Measurements from ENCODE around the gene GLMP.

Gene GLMP

GRCh38 chr1:156338180-156338976 lies 42.9 kb upstream of the GLMP start, which contains the start of the genes CCT3 and TSACC:
TSS of gene CCT3 (minus strand) at chr1:156338292. CDS start at chr1:156338184, 108 bp downstream.
TSS of gene TSACC (plus strand) at chr1:156338526. CDS start at chr1:156339758, 1,232 bp downstream.
- under 1% methylated on average over 39 of the region's 47 CpGs for WGBS
- H3K27me3 ChIP-seq (ENCODE audit: control insufficient read depth in 1 of 2, insufficient read depth in 1 of 2, low read length in 2 of 2): no peaks in the 10 kb centered on the region

GRCh38 chr1:156337888-156338179 lies 42.4 kb upstream of the GLMP start:
- Histone ChIP-seq H3K27me3 (ENCODE audit: control insufficient read depth in 1 of 2, insufficient read depth in 1 of 2, low read length in 2 of 2) (no peaks in the 10 kb centered on the region), H3K14ac (ENCODE audit: low read length in 2 of 2) (peak overlapping the region in 1 of 2 experiments; percentile 30), H3K9me3 (ENCODE audit: control insufficient read depth, low read length) (no peaks in the 10 kb centered on the region), H3K9ac (ENCODE audit: low read length) (peak overlapping the region; percentile 93), H4K91ac (ENCODE audit: low read length) (no peak overlapping the region), H2BK120ac (ENCODE audit: low read depth, low read length) (no peak overlapping the region), H2BK5ac (ENCODE audit: low read depth, low read length, poor library complexity, severe bottlenecking) (peak overlapping the region; percentile 8), H4K8ac (ENCODE audit: low read length) (peak overlapping the region; percentile 93), H3K4me2 (ENCODE audit: low read length, poor library complexity, severe bottlenecking) (peak overlapping the region; percentile 30), H3K4me3 (ENCODE audit: insufficient read depth in 1 of 2, low read depth in 1 of 2, low read length in 2 of 2) (peak overlapping the region; percentile 74 to 83), H3K18ac (ENCODE audit: low read depth in 1 of 2, low read length in 2 of 2) (peak overlapping the region; percentile 58 to 79), H3K4ac (ENCODE audit: low read depth in 1 of 2, low read length in 2 of 2) (peak overlapping the region; percentile 57 to 62), H2AK5ac (ENCODE audit: low read length, severe bottlenecking) (no peak overlapping the region), H2BK12ac (ENCODE audit: low read length in 2 of 2) (no peak overlapping the region), H3K23ac (ENCODE audit: low read length in 2 of 2) (peak overlapping the region in 1 of 2 experiments; percentile 14), H2AFZ (ENCODE audit: low read depth, low read length) (peak overlapping the region; percentile 6), H3K27ac (ENCODE audit: low read length, poor library complexity, severe bottlenecking) (peak overlapping the region; percentile 76), H3K4me1 (ENCODE audit: control insufficient read depth, insufficient read depth, low read depth, low read length) (peaks cover 2% of the 10 kb centered on the region), H2BK15ac (ENCODE audit: low read depth, poor library complexity, severe bottlenecking) (no peak overlapping the region), H3K36me3 (ENCODE audit: control insufficient read depth in 1 of 2, insufficient read depth in 2 of 2, low read depth in 1 of 2, low read length in 2 of 2) (peaks cover 9 to 29% of the 10 kb centered on the region in 2 experiments), H3K79me1 (replicated peaks; ENCODE audit: low read length, poor library complexity, severe bottlenecking) (peaks cover 2% of the 10 kb centered on the region)
- DNase-seq: no peak
- under 1% methylated on average over 14 of the region's 14 CpGs for WGBS

More at GRCh38 chr1:156338180-156338976, 42.9 kb upstream of the GLMP start, which contains the start of the genes CCT3 and TSACC:
- Histone ChIP-seq H2AK5ac (ENCODE audit: low read length, severe bottlenecking) (no peak within 1 kb of the TSS), H3K18ac (ENCODE audit: low read depth in 1 of 2, low read length in 2 of 2) (peak within 1 kb of the TSS; percentile 58 to 79), H2BK120ac (ENCODE audit: low read depth, low read length) (no peak within 1 kb of the TSS), H2BK15ac (ENCODE audit: low read depth, poor library complexity, severe bottlenecking) (no peak within 1 kb of the TSS), H2AFZ (ENCODE audit: low read depth, low read length) (peak within 1 kb of the TSS; percentile 65), H3K4me1 (ENCODE audit: control insufficient read depth, insufficient read depth, low read depth, low read length) (peaks cover 2% of the 10 kb centered on the region), H3K4me2 (ENCODE audit: low read length, poor library complexity, severe bottlenecking) (peak within 1 kb of the TSS; percentile 65), H3K79me1 (replicated peaks; ENCODE audit: low read length, poor library complexity, severe bottlenecking) (peaks cover 2% of the 10 kb centered on the region), H3K23ac (ENCODE audit: low read length in 2 of 2) (peak within 1 kb of the TSS in 1 of 2 experiments; percentile 14), H3K27ac (ENCODE audit: low read length, poor library complexity, severe bottlenecking) (peak within 1 kb of the TSS; percentile 76), H3K4me3 (ENCODE audit: insufficient read depth in 1 of 2, low read depth in 1 of 2, low read length in 2 of 2) (peak within 1 kb of the TSS; percentile 74 to 83), H2BK12ac (ENCODE audit: low read length in 2 of 2) (no peak within 1 kb of the TSS), H4K91ac (ENCODE audit: low read length) (no peak within 1 kb of the TSS), H3K9me3 (ENCODE audit: control insufficient read depth, low read length) (no peaks in the 10 kb centered on the region), H2BK5ac (ENCODE audit: low read depth, low read length, poor library complexity, severe bottlenecking) (peak within 1 kb of the TSS; percentile 8), H3K9ac (ENCODE audit: low read length) (peak within 1 kb of the TSS; percentile 93), H3K4ac (ENCODE audit: low read depth in 1 of 2, low read length in 2 of 2) (peak within 1 kb of the TSS; percentile 57 to 62), H3K36me3 (ENCODE audit: control insufficient read depth in 1 of 2, insufficient read depth in 2 of 2, low read depth in 1 of 2, low read length in 2 of 2) (peaks cover 6 to 24% of the 10 kb centered on the region in 2 experiments), H4K8ac (ENCODE audit: low read length) (peak within 1 kb of the TSS; percentile 93), H3K14ac (ENCODE audit: low read length in 2 of 2) (peak within 1 kb of the TSS in 1 of 2 experiments; percentile 30)
- peak; percentile 100 for DNase-seq

- Histone ChIP-seq H3K23ac (ENCODE audit: low read length in 2 of 2) (no peak overlapping the region), H3K36me3 (ENCODE audit: control insufficient read depth in 1 of 2, insufficient read depth in 2 of 2, low read depth in 1 of 2, low read length in 2 of 2) (peaks cover 9 to 34% of the 10 kb centered on the region in 2 experiments), H3K14ac (ENCODE audit: low read length in 2 of 2) (peak overlapping the region in 1 of 2 experiments; percentile 30), H2BK12ac (ENCODE audit: low read length in 2 of 2) (no peak overlapping the region), H2BK120ac (ENCODE audit: low read depth, low read length) (no peak overlapping the region), H2BK5ac (ENCODE audit: low read depth, low read length, poor library complexity, severe bottlenecking) (peak overlapping the region; percentile 8), H3K18ac (ENCODE audit: low read depth in 1 of 2, low read length in 2 of 2) (peak overlapping the region in 1 of 2 experiments; percentile 79), H2AK5ac (ENCODE audit: low read length, severe bottlenecking) (no peak overlapping the region), H3K4me1 (ENCODE audit: control insufficient read depth, insufficient read depth, low read depth, low read length) (peaks cover 2% of the 10 kb centered on the region), H3K27ac (ENCODE audit: low read length, poor library complexity, severe bottlenecking) (peak overlapping the region; percentile 76), H4K8ac (ENCODE audit: low read length) (peak overlapping the region; percentile 9), H3K4ac (ENCODE audit: low read depth in 1 of 2, low read length in 2 of 2) (peak overlapping the region in 1 of 2 experiments; percentile 62), H3K27me3 (ENCODE audit: control insufficient read depth in 1 of 2, insufficient read depth in 1 of 2, low read length in 2 of 2) (no peaks in the 10 kb centered on the region), H3K4me3 (ENCODE audit: insufficient read depth in 1 of 2, low read depth in 1 of 2, low read length in 2 of 2) (peak overlapping the region; percentile 74 to 83), H2BK15ac (ENCODE audit: low read depth, poor library complexity, severe bottlenecking) (no peak overlapping the region), H3K9ac (ENCODE audit: low read length) (peak overlapping the region; percentile 93), H3K79me1 (replicated peaks; ENCODE audit: low read length, poor library complexity, severe bottlenecking) (peaks cover 2% of the 10 kb centered on the region), H3K9me3 (ENCODE audit: control insufficient read depth, low read length) (no peaks in the 10 kb centered on the region), H3K4me2 (ENCODE audit: low read length, poor library complexity, severe bottlenecking) (peak overlapping the region; percentile 65), H2AFZ (ENCODE audit: low read depth, low read length) (no peak overlapping the region), H4K91ac (ENCODE audit: low read length) (no peak overlapping the region)
- peak; percentile 56 for DNase-seq
- 46% methylated on average over 28 of the region's 34 CpGs for WGBS
These were observed 41.8 kb upstream of the GLMP start for GRCh38 chr1:156337052-156337887.
